GM21529 (cell line): ENCODE measurements around the gene FAHD1.
A peak's percentile ranks its signal among the peaks of the same experiment; 100 is the strongest.

Source experiments
- ATAC-seq: cut with Tn5 transposase; IDR thresholded peaks from one replicate; pipeline ENCODE4 v1.9.1; 2021; ENCODE audit not compliant: unreplicated experiment

The FAHD1 gene

GRCh38 chr16:1826691-1827573 is at the start of gene FAHD1, which contains the start of gene HAGH:
TSS of gene FAHD1 (plus strand) at chr16:1827206. CDS start at chr16:1827239, 33 bp downstream.
TSS of gene HAGH (minus strand) at chr16:1826825. CDS start at chr16:1826787, 38 bp downstream.
- peak; percentile 80 for ATAC-seq

GRCh38 chr16:1777375-1778199 is 49.4 kb upstream of the FAHD1 start:
- no peak for ATAC-seq

DNA sequence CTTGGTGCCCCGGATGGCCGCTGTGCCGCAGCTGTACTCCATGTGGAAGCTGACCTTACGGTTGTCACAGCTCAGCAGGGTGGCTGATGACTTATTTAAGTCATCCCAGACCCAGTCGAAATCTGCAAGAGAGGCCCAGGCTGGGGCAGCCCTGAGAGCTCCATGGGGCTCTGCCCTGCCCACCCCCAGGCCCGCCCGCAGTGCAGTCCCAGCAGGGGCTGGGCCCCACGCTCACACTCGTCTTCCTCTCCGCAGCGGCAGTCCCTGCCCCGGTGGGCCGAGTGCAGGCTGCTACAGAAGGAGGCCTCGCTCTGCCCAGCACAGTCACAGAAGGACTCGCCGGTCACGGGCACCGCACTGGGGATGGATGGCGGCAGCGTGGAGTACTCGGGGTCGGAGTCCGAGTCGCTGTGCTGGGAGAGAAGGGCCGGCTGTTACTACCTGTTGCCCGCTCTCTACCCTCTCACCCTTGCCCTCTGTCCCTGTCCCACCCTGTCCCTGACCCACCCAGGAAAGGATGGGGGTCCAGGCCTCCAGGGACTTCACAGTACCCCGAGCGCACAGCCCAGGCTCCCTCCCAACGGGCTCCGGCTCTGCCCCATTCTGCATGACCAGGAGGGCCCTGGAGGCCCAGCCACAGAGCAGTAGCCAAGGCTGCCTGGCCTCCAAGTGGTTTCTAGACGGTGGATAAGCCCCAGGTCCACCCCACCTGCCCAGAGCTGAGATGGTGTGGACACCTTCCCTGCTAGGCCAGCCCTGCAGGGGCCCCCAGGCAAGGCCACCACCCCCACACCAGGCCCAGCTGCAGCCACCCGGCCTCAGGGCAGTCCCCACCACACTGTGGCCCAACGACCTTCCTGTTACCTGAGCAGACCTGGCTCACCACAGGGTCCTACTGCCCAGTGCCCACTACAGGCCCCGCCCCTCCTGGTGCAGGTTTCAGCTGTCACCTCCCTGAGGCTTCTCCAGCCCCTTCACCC is 48.5 kb upstream of the FAHD1 start:
- ATAC-seq, result no peak

DNA sequence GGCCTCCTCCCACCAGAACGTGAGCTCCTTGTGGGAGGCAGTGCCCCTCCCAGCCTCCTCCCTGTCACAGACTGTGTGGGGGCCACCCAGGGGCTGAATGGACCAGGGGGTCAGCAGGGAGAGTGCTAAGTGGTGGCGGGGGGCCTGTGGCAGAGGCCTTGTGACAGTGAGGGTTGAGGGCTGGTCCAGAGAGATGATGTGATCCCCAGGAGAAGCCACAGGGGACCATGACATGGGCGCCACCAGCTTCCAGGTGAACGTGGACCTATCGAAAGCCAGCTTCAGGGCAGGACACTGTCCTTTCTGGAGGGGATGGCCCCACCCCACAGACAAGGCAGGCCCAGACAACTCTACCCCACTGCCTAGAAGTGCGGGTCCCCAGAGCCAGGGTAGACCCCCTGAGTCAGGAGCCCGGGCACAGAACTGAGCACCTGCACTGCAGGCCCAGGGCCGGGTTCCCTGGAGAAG is 47.7 kb upstream of the FAHD1 start:
- ATAC-seq, result no peak

GRCh38 chr16:1779741-1780676 is 47.0 kb upstream of the FAHD1 start:
- no peak for ATAC-seq

DNA sequence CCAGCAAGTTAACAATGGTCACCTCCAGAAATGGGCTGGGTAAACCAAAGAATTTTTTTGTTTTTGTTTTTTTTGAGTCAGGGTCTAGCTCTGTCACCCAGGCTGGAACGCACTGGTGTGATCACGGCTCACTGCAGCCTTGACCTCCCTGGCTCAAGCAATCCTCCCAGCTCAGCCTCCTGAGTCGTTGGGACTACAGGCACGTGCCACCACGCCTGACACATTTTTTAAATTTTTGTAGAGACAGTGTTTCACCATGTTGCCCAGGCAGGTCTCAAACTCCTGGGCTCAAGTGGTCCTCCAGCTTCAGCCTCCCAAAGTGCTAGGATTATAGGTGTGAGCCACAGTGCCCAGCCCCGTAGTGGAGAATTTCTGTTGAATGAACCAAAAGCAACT is 46.3 kb upstream of the FAHD1 start:
- no peak for ATAC-seq

- ATAC-seq, result no peak
These were observed 45.8 kb upstream of the FAHD1 start for GRCh38 chr16:1781254-1781653.

- ATAC-seq, result peak; percentile 5
These were observed 45.1 kb upstream of the FAHD1 start for GRCh38 chr16:1781758-1782407.

GRCh38 chr16:1782408-1783264 is 44.4 kb upstream of the FAHD1 start, which contains the start of the genes NUBP2 and SPSB3:
TSS of gene NUBP2 (plus strand) at chr16:1782960. CDS start at chr16:1783021, 61 bp downstream.
TSS of gene SPSB3 (minus strand) at chr16:1782571. CDS start at chr16:1781483, 1,088 bp downstream.
- peak; percentile 86 for ATAC-seq

- no peak for ATAC-seq
These were observed 41.8 kb upstream of the FAHD1 start for GRCh38 chr16:1784977-1785845.

- ATAC-seq, result no peak
These were observed 41.2 kb upstream of the FAHD1 start for GRCh38 chr16:1785846-1786170.

DNA sequence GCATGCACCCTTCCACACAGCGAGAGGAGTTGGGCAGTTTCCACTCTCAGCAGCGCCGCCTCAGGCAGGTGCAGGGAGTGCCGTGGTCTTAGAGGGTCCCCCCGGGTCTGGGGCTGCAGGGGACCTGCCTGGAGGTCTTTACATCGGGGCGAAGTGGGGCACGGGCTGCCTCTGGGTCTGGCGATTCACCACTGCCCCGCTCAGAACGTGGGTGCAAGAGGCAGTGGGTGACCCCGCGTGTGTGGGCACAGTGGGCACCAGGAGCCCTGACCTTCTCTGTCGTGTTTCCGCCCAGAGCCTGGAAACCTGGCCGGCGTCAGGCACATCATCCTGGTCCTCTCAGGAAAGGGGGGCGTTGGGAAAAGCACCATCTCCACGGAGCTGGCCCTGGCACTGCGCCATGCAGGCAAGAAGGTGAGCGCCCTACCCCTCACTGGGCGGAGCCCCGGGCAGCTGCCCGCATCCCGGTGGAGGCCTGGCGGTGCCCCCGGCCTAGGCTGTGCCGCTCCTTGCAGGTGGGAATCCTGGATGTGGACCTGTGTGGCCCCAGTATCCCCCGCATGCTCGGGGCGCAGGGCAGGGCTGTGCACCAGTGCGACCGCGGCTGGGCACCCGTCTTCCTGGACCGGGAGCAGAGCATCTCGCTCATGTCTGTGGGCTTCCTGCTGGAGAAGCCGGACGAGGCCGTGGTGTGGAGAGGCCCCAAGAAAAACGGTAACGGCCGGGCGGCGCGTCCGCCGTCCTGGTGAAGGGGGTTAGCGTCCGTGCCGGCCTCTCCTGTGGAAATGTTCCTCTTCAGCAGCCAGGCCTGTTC is 40.6 kb upstream of the FAHD1 start:
- ATAC-seq, result no peak

GRCh38 chr16:1787056-1787321 is 40.0 kb upstream of the FAHD1 start:
- ATAC-seq, result no peak

- ATAC-seq, result no peak
These were observed 39.5 kb upstream of the FAHD1 start for GRCh38 chr16:1787322-1788094.

GRCh38 chr16:1788095-1788707 is 38.8 kb upstream of the FAHD1 start:
- no peak for ATAC-seq
